ENCODE data around the gene REEP5. TPM values are rescaled to one million over a fixed set of nuclear protein-coding genes. Genes with fewer than 3 reads are reported as not detected.

REEP5 gene
- total and polyA plus RNA-seq, 2 of the 13 experiments (the other 11 are each of a cell fraction or from before 2014, with no cell fraction given) = 49.4 to 239 TPM

Other genes with a start within 250 kb of the REEP5 start
- 19.0 and 19.4 TPM in 2 replicates for gene APC, start 184.3 kb downstream of the REEP5 start, total RNA-seq (2016; rRNA removed; fragmentation: Illumina TruSeq; extraction: Trizol)
- gene APC, start 184.3 kb downstream of the REEP5 start, polyA plus RNA-seq (2011; rRNA removed) = 4.4 and 6.1 TPM in 2 replicates
- 143 and 214 TPM in 2 replicates for gene SRP19, start 60.9 kb downstream of the REEP5 start, total RNA-seq (2016; rRNA removed; fragmentation: Illumina TruSeq; extraction: Trizol)
- gene SRP19, start 60.9 kb downstream of the REEP5 start, polyA plus RNA-seq (2011; rRNA removed) = 35.1 and 46.9 TPM in 2 replicates
- 63.4 and 113 TPM in 2 replicates for gene DCP2, start 54.6 kb upstream of the REEP5 start, total RNA-seq (2016; rRNA removed; fragmentation: Illumina TruSeq; extraction: Trizol)
- 11.3 and 16.2 TPM in 2 replicates for gene DCP2, start 54.6 kb upstream of the REEP5 start, polyA plus RNA-seq (2011; rRNA removed)